IMR-90 (cell line): ENCODE data around the gene PDXK. TPM values are rescaled to one million over a fixed set of nuclear protein-coding genes. Genes with fewer than 3 reads are reported as not detected.

Experiments used
- ATAC-seq: fragments of 200-7000 bp; cut with Tn5 transposase; 2 replicates; pipeline ENCODE4 v1.9.1; 2020; ENCODE audit warnings: low read depth, mild to moderate bottlenecking, moderate library complexity
- BruUV-seq: library from RNA; stranded (reverse); fragments of 400-500 nt; replicated peaks from 2 replicates; lab custom pipeline; 2021; lab: Mats Ljungman, UMichigan
- CTCF ChIA-PET: fragments of 300-600 bp; formaldehyde crosslinking; extraction: SDS; loops from one replicate; lab custom pipeline; 2021; ENCODE audit warnings: antibody characterized with exemption; lab: Yijun Ruan, JAX
- POLR2A ChIA-PET: fragments of 300-600 bp; sonication (Branson Sonifier 250); formaldehyde crosslinking; loops from one replicate; lab custom pipeline; 2022; ENCODE audit warnings: antibody characterized with exemption; ENCODE audit not compliant: unreplicated experiment; lab: Charles Lee
- DNase-seq: peaks from one replicate; pipeline ENCODE4 v3.0.0; 2013
- H2AFZ ChIP-seq: replicated peaks from 2 replicates; pipeline ENCODE3; 2013; ENCODE audit warnings: low read length, mild to moderate bottlenecking; ENCODE audit not compliant: poor library complexity
- H2AK5ac ChIP-seq: 2 replicates; pipeline ENCODE4 v1.6.1; 2013; ENCODE audit warnings: low read depth, low read length, inconsistent platforms
- H2AK9ac ChIP-seq: replicated peaks from 2 replicates; pipeline ENCODE3; 2013; ENCODE audit warnings: mild to moderate bottlenecking, low read depth, low read length, moderate library complexity; ENCODE audit not compliant: poor library complexity
- H2BK120ac ChIP-seq: 2 replicates; pipeline ENCODE4 v1.6.1; 2013; ENCODE audit warnings: low read depth, low read length, inconsistent platforms
- H2BK15ac ChIP-seq: 3 replicates; pipeline ENCODE4 v1.6.1; 2013; ENCODE audit warnings: low read depth, low read length, inconsistent platforms
- H2BK20ac ChIP-seq: 2 replicates; pipeline ENCODE4 v1.6.1; 2013; ENCODE audit warnings: low read depth, mild to moderate bottlenecking, inconsistent platforms, low read length, moderate library complexity
- H2BK5ac ChIP-seq: 2 replicates; pipeline ENCODE4 v1.6.1; 2013; ENCODE audit warnings: mild to moderate bottlenecking, low read depth, low read length, inconsistent platforms; ENCODE audit not compliant: poor library complexity, severe bottlenecking
- H3K14ac ChIP-seq: replicated peaks from 2 replicates; pipeline ENCODE4 v1.6.1; 2013; ENCODE audit warnings: low read depth, low read length, inconsistent platforms
- H3K18ac ChIP-seq: 2 replicates; pipeline ENCODE4 v1.6.1; 2013; ENCODE audit warnings: low read depth, low read length, control low read depth
- H3K23ac ChIP-seq: 2 replicates; pipeline ENCODE4 v1.6.1; 2013; ENCODE audit warnings: low read depth, low read length, inconsistent platforms
- H3K27ac ChIP-seq: 2 replicates; pipeline ENCODE4 v1.5.1; 2013; ENCODE audit warnings: mild to moderate bottlenecking, control low read depth, low read length; ENCODE audit not compliant: insufficient read depth
- H3K27me3 ChIP-seq: 2 replicates; pipeline ENCODE4 v1.6.1; 2013; ENCODE audit warnings: low read length; ENCODE audit not compliant: control insufficient read depth, insufficient read depth
- H3K36me3 ChIP-seq: 2 replicates; pipeline ENCODE4 v1.6.1; 2013; ENCODE audit warnings: low read length, mixed read lengths; ENCODE audit not compliant: control insufficient read depth, insufficient read depth
- H3K4ac ChIP-seq: 2 replicates; pipeline ENCODE4 v1.6.1; 2013; ENCODE audit warnings: low read depth, low read length, inconsistent platforms
- H3K4me1 ChIP-seq: 2 replicates; pipeline ENCODE4 v1.6.1; 2013; ENCODE audit warnings: low read length, mixed read lengths; ENCODE audit not compliant: control insufficient read depth, insufficient read depth
- H3K4me2 ChIP-seq: 2 replicates; pipeline ENCODE4 v1.6.1; 2013; ENCODE audit warnings: low read depth, mild to moderate bottlenecking, control low read depth, low read length, moderate library complexity
- H3K4me3 ChIP-seq: 2 replicates; pipeline ENCODE4 v1.5.1; 2013; ENCODE audit warnings: low read depth, mild to moderate bottlenecking, control low read depth, low read length, moderate library complexity; ENCODE audit not compliant: insufficient read depth
- H3K56ac ChIP-seq: 2 replicates; pipeline ENCODE4 v1.6.1; 2013; ENCODE audit warnings: low read length, inconsistent platforms; ENCODE audit not compliant: insufficient read depth; ENCODE audit errors: extremely low read depth
- H3K79me1 ChIP-seq, 2 experiments: 2 replicates each; pipeline ENCODE4 v1.6.1; 2013; ENCODE audit warnings: low read length in 2 of 2, inconsistent platforms in 1 of 2, low read depth in 1 of 2
- H3K9ac ChIP-seq: 2 replicates; pipeline ENCODE4 v1.6.1; 2013; ENCODE audit warnings: low read depth, low read length, control low read depth
- H3K9me1 ChIP-seq: 2 replicates; pipeline ENCODE4 v1.6.1; 2013; ENCODE audit warnings: low read length, inconsistent platforms; ENCODE audit not compliant: insufficient read depth
- H3K9me3 ChIP-seq: 2 replicates; pipeline ENCODE4 v1.6.1; 2013; ENCODE audit warnings: low read length; ENCODE audit not compliant: control insufficient read depth, insufficient read depth
- H4K20me1 ChIP-seq: 2 replicates; pipeline ENCODE4 v1.6.1; 2013; ENCODE audit warnings: low read length, inconsistent platforms; ENCODE audit not compliant: insufficient read depth
- H4K5ac ChIP-seq: 2 replicates; pipeline ENCODE4 v1.6.1; 2013; ENCODE audit warnings: mild to moderate bottlenecking, low read depth, low read length, control low read depth
- H4K8ac ChIP-seq, 2 experiments: 2 replicates each; pipeline ENCODE4 v1.6.1; 2013; ENCODE audit warnings: low read depth in 2 of 2, low read length in 2 of 2, control low read depth in 1 of 2, inconsistent platforms in 1 of 2
- H4K91ac ChIP-seq: 2 replicates; pipeline ENCODE4 v1.6.1; 2013; ENCODE audit warnings: low read depth, low read length, inconsistent platforms; ENCODE audit not compliant: insufficient read depth
- BHLHE40 ChIP-seq: fragments of 150-350 bp; IDR thresholded peaks from 2 replicates; pipeline ENCODE4 v1.6.1; 2016; ENCODE audit warnings: mild to moderate bottlenecking, low read depth, low read length
- CEBPB ChIP-seq: IDR thresholded peaks from 2 replicates; pipeline ENCODE4 v1.6.1; 2012; ENCODE audit warnings: low read depth, low read length, improper control_type of control experiment
- CHD1 ChIP-seq: IDR thresholded peaks from 2 replicates; pipeline ENCODE4 v1.6.1; 2012; ENCODE audit warnings: low read depth, low read length, improper control_type of control experiment
- CTCF ChIP-seq: conservative IDR thresholded peaks from 2 replicates; pipeline ENCODE4 v1.5.1; 2012; ENCODE audit warnings: mild to moderate bottlenecking, low read depth, low read length, improper control_type of control experiment
- FOS ChIP-seq: fragments of 150-350 bp; IDR thresholded peaks from 2 replicates; pipeline ENCODE4 v1.6.1; 2016; ENCODE audit warnings: low read depth, low read length
- MXI1 ChIP-seq: IDR thresholded peaks from 2 replicates; pipeline ENCODE4 v1.6.1; 2012; ENCODE audit warnings: low read depth, mild to moderate bottlenecking, low read length, moderate library complexity, borderline replicate concordance
- NFE2L2 ChIP-seq: fragments of 150-350 bp; IDR thresholded peaks from 2 replicates; pipeline ENCODE4 v1.6.1; 2016; ENCODE audit warnings: low read depth, mild to moderate bottlenecking, low read length
- POLR2A ChIP-seq: IDR thresholded peaks from 2 replicates; pipeline ENCODE4 v1.6.1; 2012; ENCODE audit warnings: mild to moderate bottlenecking, low read depth, low read length
- RAD21 ChIP-seq: IDR thresholded peaks from 2 replicates; pipeline ENCODE4 v1.6.1; 2012; ENCODE audit warnings: low read length, improper control_type of control experiment
- RCOR1 ChIP-seq: IDR thresholded peaks from 2 replicates; pipeline ENCODE4 v1.6.1; 2012; ENCODE audit warnings: mild to moderate bottlenecking, low read length, improper control_type of control experiment; ENCODE audit not compliant: insufficient replicate concordance
- RFX5 ChIP-seq: IDR thresholded peaks from 2 replicates; pipeline ENCODE4 v1.8.0; 2012; ENCODE audit warnings: low read depth, mild to moderate bottlenecking, low read length, moderate library complexity
- SMC3 ChIP-seq: fragments of 150-350 bp; IDR thresholded peaks from 2 replicates; pipeline ENCODE4 v1.6.1; 2016; ENCODE audit warnings: low read depth, mild to moderate bottlenecking, antibody characterized with exemption, low read length, moderate library complexity
- WGBS, 2 experiments: methylation state at CpG; one replicate each; pipeline versions ENCODE4 v1.1.5 to v1.1.7; 2013; ENCODE audit warnings: missing lambda C conversion rate in 2 of 2; ENCODE audit not compliant: insufficient read length in 1 of 2; ENCODE audit errors: extremely low coverage in 2 of 2; 5-methylcytosine and 5-hydroxymethylcytosine counted together
- dilution Hi-C: fragments of 300-500 bp; cut with HindIII; formaldehyde crosslinking; loops from one replicate; pipeline ENCODE4 v1.14.3; 2018; ENCODE audit warnings: low sequenced_read_pairs; ENCODE audit not compliant: unreplicated experiment
- in situ Hi-C: fragments of 300-500 bp; cut with MboI; formaldehyde crosslinking; loops from 3 replicates; pipeline ENCODE4 v1.14.3; 2019; ENCODE audit warnings: low sequenced_read_pairs, inconsistent platforms, mixed read lengths
- intact Hi-C: fragments of 100-400 bp; cut with micrococcal nuclease; formaldehyde crosslinking; loops from 2 replicates; pipeline ENCODE4 v1.10.0; 2022
- polyA plus RNA-seq, 3 experiments: library from polyadenylated mRNA; depleted of rRNA; stranded (reverse); fragments of >200 nt; gene quantifications; 2 replicates each; pipeline ENCODE4 v1.2.3, GENCODE V29; 2012; ENCODE audit warnings: low replicate concordance in 1 of 3
- total RNA-seq: library from RNA; depleted of rRNA; stranded (reverse); fragments of >200 nt; gene quantifications from 2 replicates; pipeline ENCODE4 v1.2.3, GENCODE V29; 2012
- TF ChIP-seq, protein P1 (sequence below): fragments of 150-350 bp; IDR thresholded peaks from 2 replicates; pipeline ENCODE4 v1.6.1; 2016; ENCODE audit warnings: low read depth, mild to moderate bottlenecking, low read length, moderate library complexity, borderline replicate concordance
- TF ChIP-seq, protein P2 (sequence below): fragments of 150-350 bp; IDR thresholded peaks from 2 replicates; pipeline ENCODE4 v1.6.1; 2017; ENCODE audit warnings: mild to moderate bottlenecking, antibody characterized with exemption, low read length, low read depth

The PDXK gene
- total and polyA plus RNA-seq, 2 of the 4 experiments (the other 2 are of a cell fraction), result 155 to 312 TPM

GRCh38 chr21:43694437-43695079 is 24.4 kb upstream of the PDXK start:
- Histone ChIP-seq H2AFZ (no peak overlapping the region), H3K14ac (no peak overlapping the region), H2BK120ac (no peak overlapping the region), H3K9me3 (no peaks in the 10 kb centered on the region), H3K4ac (no peak overlapping the region), H2BK5ac (no peak overlapping the region), H4K5ac (no peak overlapping the region), H3K56ac (no peak overlapping the region), H2BK20ac (no peak overlapping the region), H3K27me3 (no peaks in the 10 kb centered on the region), H2AK5ac (no peak overlapping the region), H4K8ac (no peak overlapping the region), H3K27ac (no peak overlapping the region), H3K23ac (no peak overlapping the region), H3K4me3 (no peak overlapping the region), H3K4me1 (no peaks in the 10 kb centered on the region), H3K9ac (no peak overlapping the region), H4K20me1 (no peaks in the 10 kb centered on the region), H3K9me1 (no peaks in the 10 kb centered on the region; the same call in 1 of the 2 replicates), H3K79me1 (0 out of 4 replicates have a peak, but pooled peaks cover 0 to 3% of the 10 kb centered on the region in 2 experiments), H2AK9ac (no peak overlapping the region), H3K18ac (no peak overlapping the region), H2BK15ac (no peak overlapping the region), H3K36me3 (peaks cover 46% of the 10 kb centered on the region), H3K4me2 (no peak overlapping the region), H4K91ac (no peak overlapping the region)
- no peak for TF ChIP-seq BHLHE40
- TF ChIP-seq POLR2A, result no peak
- no peak for TF ChIP-seq RFX5
- TF ChIP-seq CTCF, result no peak
- no peak for TF ChIP-seq RCOR1
- no peak for TF ChIP-seq SMC3
- no peak for TF ChIP-seq RAD21
- TF ChIP-seq, protein P1, sequence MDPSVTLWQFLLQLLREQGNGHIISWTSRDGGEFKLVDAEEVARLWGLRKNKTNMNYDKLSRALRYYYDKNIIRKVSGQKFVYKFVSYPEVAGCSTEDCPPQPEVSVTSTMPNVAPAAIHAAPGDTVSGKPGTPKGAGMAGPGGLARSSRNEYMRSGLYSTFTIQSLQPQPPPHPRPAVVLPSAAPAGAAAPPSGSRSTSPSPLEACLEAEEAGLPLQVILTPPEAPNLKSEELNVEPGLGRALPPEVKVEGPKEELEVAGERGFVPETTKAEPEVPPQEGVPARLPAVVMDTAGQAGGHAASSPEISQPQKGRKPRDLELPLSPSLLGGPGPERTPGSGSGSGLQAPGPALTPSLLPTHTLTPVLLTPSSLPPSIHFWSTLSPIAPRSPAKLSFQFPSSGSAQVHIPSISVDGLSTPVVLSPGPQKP, result no peak
- no peak for TF ChIP-seq FOS
- no peak for TF ChIP-seq CHD1
- TF ChIP-seq CEBPB, result no peak
- TF ChIP-seq, protein P2, sequence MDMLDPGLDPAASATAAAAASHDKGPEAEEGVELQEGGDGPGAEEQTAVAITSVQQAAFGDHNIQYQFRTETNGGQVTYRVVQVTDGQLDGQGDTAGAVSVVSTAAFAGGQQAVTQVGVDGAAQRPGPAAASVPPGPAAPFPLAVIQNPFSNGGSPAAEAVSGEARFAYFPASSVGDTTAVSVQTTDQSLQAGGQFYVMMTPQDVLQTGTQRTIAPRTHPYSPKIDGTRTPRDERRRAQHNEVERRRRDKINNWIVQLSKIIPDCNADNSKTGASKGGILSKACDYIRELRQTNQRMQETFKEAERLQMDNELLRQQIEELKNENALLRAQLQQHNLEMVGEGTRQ, result no peak
- TF ChIP-seq NFE2L2, result no peak
- no peak for TF ChIP-seq MXI1
- ChIA-PET CTCF (no interaction called here), POLR2A (no interaction called here)
- dilution Hi-C loops, result no loop called here
- in situ Hi-C loops, result no loop called here
- BruUV-seq, result no TSS peak
- DNase-seq (no peak), ATAC-seq (no peak)
- WGBS, 2 experiments, result 93% methylated on average over 17 of the region's 27 CpGs; no CpG with 5 or more reads in 1 of the 2 experiments
- intact Hi-C loops, result no loop called here
